GM18508 (cell line): ENCODE results near the gene STARD10.
A peak's percentile ranks its signal among the peaks of the same experiment; 100 is the strongest.
"Not testable (repeated sequence)": the region's sequence is repeated elsewhere in the genome, so short reads cannot be mapped to it uniquely, and the experiment has no call there.

Source experiments
- ATAC-seq: cut with Tn5 transposase; IDR thresholded peaks from one replicate; pipeline ENCODE4 v1.9.1; 2021; ENCODE audit warnings: moderate number of reproducible peaks; ENCODE audit not compliant: insufficient read depth, unreplicated experiment

STARD10 gene

GRCh38 chr11:72793425-72794367 lies at the start of gene STARD10:
Gene STARD10 (minus strand): TSS chr11:72794047. CDS start chr11:72781181, 12,866 bp downstream.
- peak; percentile 40 for ATAC-seq

- ATAC-seq = no peak
These were observed 48.9 kb upstream of the STARD10 start for GRCh38 chr11:72842653-72843330.

GRCh38 chr11:72842126-72842525 lies 48.3 kb upstream of the STARD10 start:
- no peak for ATAC-seq

- ATAC-seq = no peak
These were observed 47.5 kb upstream of the STARD10 start for GRCh38 chr11:72841397-72841796.

- ATAC-seq = no peak
These were observed 46.9 kb upstream of the STARD10 start for GRCh38 chr11:72840780-72841179.

- ATAC-seq = no peak
These were observed 45.0 kb upstream of the STARD10 start for GRCh38 chr11:72838691-72839305.

GRCh38 chr11:72836111-72836510 lies 42.3 kb upstream of the STARD10 start:
- ATAC-seq = no peak

- no peak for ATAC-seq
These were observed 41.1 kb upstream of the STARD10 start for GRCh38 chr11:72834905-72835304.

- ATAC-seq = no peak
These were observed 40.1 kb upstream of the STARD10 start for GRCh38 chr11:72833811-72834493.

- no peak for ATAC-seq
These were observed 39.4 kb upstream of the STARD10 start for GRCh38 chr11:72833083-72833733.

GRCh38 chr11:72832301-72833082 lies 38.6 kb upstream of the STARD10 start:
- no peak for ATAC-seq

- no peak for ATAC-seq
These were observed 37.9 kb upstream of the STARD10 start for GRCh38 chr11:72831521-72832300.

- ATAC-seq = no peak
These were observed 36.2 kb upstream of the STARD10 start for GRCh38 chr11:72829884-72830533.

GRCh38 chr11:72829178-72829577 lies 35.3 kb upstream of the STARD10 start:
- no peak for ATAC-seq

GRCh38 chr11:72828692-72829101 lies 34.9 kb upstream of the STARD10 start:
- ATAC-seq = no peak

- no peak for ATAC-seq
These were observed 34.3 kb upstream of the STARD10 start for GRCh38 chr11:72828081-72828567.

- ATAC-seq = not testable (repeated sequence)
These were observed 33.8 kb upstream of the STARD10 start for GRCh38 chr11:72827656-72828055.
